ENCODE results near the gene CHST15. TPM values are rescaled to one million over a fixed set of nuclear protein-coding genes. Genes with fewer than 3 reads are reported as not detected.

Gene CHST15
- total and polyA plus RNA-seq, 2 of the 13 experiments (the other 11 are each of a cell fraction or from before 2014, with no cell fraction given): 1.4 to 94.7 TPM

DNA sequence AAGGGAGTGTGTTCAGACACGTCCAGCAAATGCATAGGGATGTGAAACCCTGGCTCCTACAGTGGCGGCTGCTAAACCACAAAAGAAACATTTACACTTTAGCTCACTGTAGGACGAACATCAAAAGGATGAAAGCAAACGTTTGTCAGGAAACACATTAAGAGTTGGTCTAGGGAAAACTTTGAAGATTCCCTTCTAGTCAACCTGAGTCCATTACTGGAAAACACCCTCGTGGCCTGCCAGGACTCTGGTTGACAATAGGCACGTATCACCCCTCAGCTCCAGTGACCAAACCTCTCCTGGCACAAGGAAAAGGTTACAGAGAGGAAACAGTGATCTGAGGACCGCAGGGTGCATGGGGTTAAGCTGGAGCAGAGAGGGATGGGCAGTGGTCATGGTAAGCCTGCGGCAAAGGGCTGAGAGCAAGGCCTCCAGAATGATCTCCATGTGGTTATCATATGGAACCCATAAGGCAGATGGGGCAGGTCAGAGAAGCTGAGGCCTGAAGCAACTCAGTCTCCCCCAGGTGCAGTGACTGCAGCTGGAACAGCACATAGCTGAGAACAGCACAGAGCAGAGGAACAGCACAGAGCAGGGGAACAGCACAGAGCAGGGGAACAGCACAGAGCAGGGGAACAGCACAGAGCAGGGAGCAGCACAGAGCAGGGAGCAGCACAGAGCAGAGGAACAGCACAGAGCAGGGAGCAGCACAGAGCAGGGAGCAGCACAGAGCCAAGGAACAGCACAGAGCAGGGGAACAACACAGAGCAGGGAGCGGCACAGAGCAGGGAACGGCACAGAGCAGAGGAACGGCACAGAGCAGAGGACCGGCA lies 49.9 kb downstream of the CHST15 start (continued):
- TF ChIP-seq ZNF720 (CRISPR knock-in tag; IDR thresholded peaks at IDR 0.05) (no peak), ZNF570 (CRISPR knock-in tag; IDR thresholded peaks at IDR 0.05; ENCODE audit: borderline replicate concordance) (no peak), POLR2G (IDR thresholded peaks at IDR 0.05; ENCODE audit: low read depth, low read length) (peak; percentile 34; the same call in 1 of the 2 replicates), ZGPAT (CRISPR knock-in tag; IDR thresholded peaks at IDR 0.05) (peak; percentile 94), HMG20A (CRISPR knock-in tag; IDR thresholded peaks at IDR 0.05; ENCODE audit: borderline replicate concordance) (peak; percentile 87; the same call in 1 of the 2 replicates), PLRG1 (conservative IDR thresholded peaks at IDR 0.05) (no peak), ZNF431 (CRISPR knock-in tag; IDR thresholded peaks at IDR 0.05; ENCODE audit: borderline replicate concordance, low read depth) (peak; percentile 65; the same call in 1 of the 2 replicates), ARID2 (CRISPR knock-in tag; IDR thresholded peaks at IDR 0.05; ENCODE audit: borderline replicate concordance) (peak; percentile 86), RNF2 (conservative IDR thresholded peaks at IDR 0.05; ENCODE audit: low read depth) (peak; percentile 63; the same call in 1 of the 2 replicates), ZNF430 (CRISPR knock-in tag; IDR thresholded peaks at IDR 0.05) (0 out of 2 replicates have a peak, but pooled peaks have one; percentile 63), STAG1 (CRISPR knock-in tag; IDR thresholded peaks at IDR 0.05) (peak; percentile 31), ELK4 (CRISPR knock-in tag; IDR thresholded peaks at IDR 0.05; ENCODE audit: borderline replicate concordance) (no peak), ZNF772 (CRISPR knock-in tag; IDR thresholded peaks at IDR 0.05) (no peak; the same call in none of the 2 replicates)
- TF ChIP-seq, protein P1, sequence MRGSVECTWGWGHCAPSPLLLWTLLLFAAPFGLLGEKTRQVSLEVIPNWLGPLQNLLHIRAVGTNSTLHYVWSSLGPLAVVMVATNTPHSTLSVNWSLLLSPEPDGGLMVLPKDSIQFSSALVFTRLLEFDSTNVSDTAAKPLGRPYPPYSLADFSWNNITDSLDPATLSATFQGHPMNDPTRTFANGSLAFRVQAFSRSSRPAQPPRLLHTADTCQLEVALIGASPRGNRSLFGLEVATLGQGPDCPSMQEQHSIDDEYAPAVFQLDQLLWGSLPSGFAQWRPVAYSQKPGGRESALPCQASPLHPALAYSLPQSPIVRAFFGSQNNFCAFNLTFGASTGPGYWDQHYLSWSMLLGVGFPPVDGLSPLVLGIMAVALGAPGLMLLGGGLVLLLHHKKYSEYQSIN (CRISPR knock-in tag; IDR thresholded peaks at IDR 0.05; ENCODE audit: borderline replicate concordance): no peak
- TF ChIP-seq, protein P2, sequence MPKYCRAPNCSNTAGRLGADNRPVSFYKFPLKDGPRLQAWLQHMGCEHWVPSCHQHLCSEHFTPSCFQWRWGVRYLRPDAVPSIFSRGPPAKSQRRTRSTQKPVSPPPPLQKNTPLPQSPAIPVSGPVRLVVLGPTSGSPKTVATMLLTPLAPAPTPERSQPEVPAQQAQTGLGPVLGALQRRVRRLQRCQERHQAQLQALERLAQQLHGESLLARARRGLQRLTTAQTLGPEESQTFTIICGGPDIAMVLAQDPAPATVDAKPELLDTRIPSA (CRISPR knock-in tag; IDR thresholded peaks at IDR 0.05; ENCODE audit: borderline replicate concordance): no peak
- TF ChIP-seq, protein P3, sequence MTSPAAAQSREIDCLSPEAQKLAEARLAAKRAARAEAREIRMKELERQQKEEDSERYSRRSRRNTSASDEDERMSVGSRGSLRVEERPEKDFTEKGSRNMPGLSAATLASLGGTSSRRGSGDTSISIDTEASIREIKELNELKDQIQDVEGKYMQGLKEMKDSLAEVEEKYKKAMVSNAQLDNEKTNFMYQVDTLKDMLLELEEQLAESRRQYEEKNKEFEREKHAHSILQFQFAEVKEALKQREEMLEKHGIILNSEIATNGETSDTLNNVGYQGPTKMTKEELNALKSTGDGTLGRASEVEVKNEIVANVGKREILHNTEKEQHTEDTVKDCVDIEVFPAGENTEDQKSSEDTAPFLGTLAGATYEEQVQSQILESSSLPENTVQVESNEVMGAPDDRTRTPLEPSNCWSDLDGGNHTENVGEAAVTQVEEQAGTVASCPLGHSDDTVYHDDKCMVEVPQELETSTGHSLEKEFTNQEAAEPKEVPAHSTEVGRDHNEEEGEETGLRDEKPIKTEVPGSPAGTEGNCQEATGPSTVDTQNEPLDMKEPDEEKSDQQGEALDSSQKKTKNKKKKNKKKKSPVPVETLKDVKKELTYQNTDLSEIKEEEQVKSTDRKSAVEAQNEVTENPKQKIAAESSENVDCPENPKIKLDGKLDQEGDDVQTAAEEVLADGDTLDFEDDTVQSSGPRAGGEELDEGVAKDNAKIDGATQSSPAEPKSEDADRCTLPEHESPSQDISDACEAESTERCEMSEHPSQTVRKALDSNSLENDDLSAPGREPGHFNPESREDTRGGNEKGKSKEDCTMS (CRISPR knock-in tag; conservative IDR thresholded peaks at IDR 0.05): no peak
- TF ChIP-seq, protein P4, sequence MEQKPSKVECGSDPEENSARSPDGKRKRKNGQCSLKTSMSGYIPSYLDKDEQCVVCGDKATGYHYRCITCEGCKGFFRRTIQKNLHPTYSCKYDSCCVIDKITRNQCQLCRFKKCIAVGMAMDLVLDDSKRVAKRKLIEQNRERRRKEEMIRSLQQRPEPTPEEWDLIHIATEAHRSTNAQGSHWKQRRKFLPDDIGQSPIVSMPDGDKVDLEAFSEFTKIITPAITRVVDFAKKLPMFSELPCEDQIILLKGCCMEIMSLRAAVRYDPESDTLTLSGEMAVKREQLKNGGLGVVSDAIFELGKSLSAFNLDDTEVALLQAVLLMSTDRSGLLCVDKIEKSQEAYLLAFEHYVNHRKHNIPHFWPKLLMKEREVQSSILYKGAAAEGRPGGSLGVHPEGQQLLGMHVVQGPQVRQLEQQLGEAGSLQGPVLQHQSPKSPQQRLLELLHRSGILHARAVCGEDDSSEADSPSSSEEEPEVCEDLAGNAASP (CRISPR knock-in tag; IDR thresholded peaks at IDR 0.05; ENCODE audit: borderline replicate concordance): peak; percentile 75; the same call in 1 of the 2 replicates
- TF ChIP-seq, protein P5, sequence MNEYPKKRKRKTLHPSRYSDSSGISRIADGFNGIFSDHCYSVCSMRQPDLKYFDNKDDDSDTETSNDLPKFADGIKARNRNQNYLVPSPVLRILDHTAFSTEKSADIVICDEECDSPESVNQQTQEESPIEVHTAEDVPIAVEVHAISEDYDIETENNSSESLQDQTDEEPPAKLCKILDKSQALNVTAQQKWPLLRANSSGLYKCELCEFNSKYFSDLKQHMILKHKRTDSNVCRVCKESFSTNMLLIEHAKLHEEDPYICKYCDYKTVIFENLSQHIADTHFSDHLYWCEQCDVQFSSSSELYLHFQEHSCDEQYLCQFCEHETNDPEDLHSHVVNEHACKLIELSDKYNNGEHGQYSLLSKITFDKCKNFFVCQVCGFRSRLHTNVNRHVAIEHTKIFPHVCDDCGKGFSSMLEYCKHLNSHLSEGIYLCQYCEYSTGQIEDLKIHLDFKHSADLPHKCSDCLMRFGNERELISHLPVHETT (CRISPR knock-in tag; conservative IDR thresholded peaks at IDR 0.05): 0 out of 2 replicates have a peak, but pooled peaks have one; percentile 44

Data from HepG2 (cell line).